Liver (tissue), 9 donors: Measurements from ENCODE around the gene IQCM. TPM values are rescaled to one million over a fixed set of nuclear protein-coding genes. Genes with fewer than 3 reads are reported as not detected.

Experiments used
- DNase-seq: peaks from one replicate; pipeline ENCODE4 v3.0.0-alpha.2; 2017; ENCODE audit warnings: low spot score
- H3K27ac ChIP-seq, 2 donors: one replicate each; pipeline ENCODE4 v1.7.0; 2013; ENCODE audit warnings: inconsistent platforms in 2 of 2, low read length in 2 of 2, control low read depth in 1 of 2, low read depth in 1 of 2, mild to moderate bottlenecking in 1 of 2
- H3K27me3 ChIP-seq, 4 donors: one replicate each; pipeline versions ENCODE4 v1.6.1 to v1.7.0; 2013; ENCODE audit warnings: low read length in 3 of 4, inconsistent platforms in 1 of 4, mild to moderate bottlenecking in 1 of 4, moderate library complexity in 1 of 4; ENCODE audit not compliant: control insufficient read depth in 4 of 4, insufficient read depth in 4 of 4
- H3K36me3 ChIP-seq, 4 donors: one replicate each; pipeline versions ENCODE4 v1.6.1 to v1.7.0; 2013; ENCODE audit warnings: low read length in 3 of 4, mild to moderate bottlenecking in 3 of 4, low read depth in 1 of 4, moderate library complexity in 1 of 4; ENCODE audit not compliant: control insufficient read depth in 4 of 4, insufficient read depth in 3 of 4
- H3K4me1 ChIP-seq, 4 donors: one replicate each; pipeline versions ENCODE4 v1.6.1 to v1.7.0; 2013; ENCODE audit warnings: low read length in 3 of 4, mild to moderate bottlenecking in 3 of 4, moderate library complexity in 1 of 4; ENCODE audit not compliant: control insufficient read depth in 4 of 4, insufficient read depth in 4 of 4
- H3K4me3 ChIP-seq, 3 donors: one replicate each; pipeline versions ENCODE4 v1.6.1 to v1.7.0; 2013; ENCODE audit warnings: low read length in 3 of 3, control low read depth in 1 of 3, low read depth in 1 of 3, mild to moderate bottlenecking in 1 of 3
- H3K9ac ChIP-seq, 2 donors: one replicate each; pipeline ENCODE4 v1.7.0; 2013; ENCODE audit warnings: low read length in 2 of 2, mild to moderate bottlenecking in 2 of 2, moderate library complexity in 2 of 2, control low read depth in 1 of 2, low read depth in 1 of 2
- H3K9me3 ChIP-seq, 4 donors: one replicate each; pipeline versions ENCODE4 v1.6.1 to v1.7.0; 2013; ENCODE audit warnings: low read length in 3 of 4; ENCODE audit not compliant: control insufficient read depth in 4 of 4
- ATF3 ChIP-seq: IDR thresholded peaks from 2 replicates; pipeline ENCODE4 v1.6.1; 2016; ENCODE audit warnings: antibody characterized with exemption
- CTCF ChIP-seq: fragments of 150-350 bp; IDR thresholded peaks from 2 replicates; pipeline ENCODE4 v1.5.1; 2017; ENCODE audit warnings: improper control_type of control experiment, low read depth, low read length; ENCODE audit not compliant: missing input control
- EGR1 ChIP-seq, 2 donors: IDR thresholded peaks; 2 replicates each; pipeline ENCODE4 v1.6.1; 2016 to 2018; ENCODE audit warnings: antibody characterized with exemption in 2 of 2, low read depth in 2 of 2
- FOXA1 ChIP-seq: IDR thresholded peaks from 2 replicates; pipeline ENCODE4 v1.6.1; 2016; ENCODE audit warnings: antibody characterized with exemption
- FOXA2 ChIP-seq: IDR thresholded peaks from 2 replicates; pipeline ENCODE4 v1.6.1; 2016; ENCODE audit warnings: antibody characterized with exemption
- GABPA ChIP-seq, 2 donors: IDR thresholded peaks in 1 of 2; conservative IDR thresholded peaks in 1 of 2; 2 replicates each; pipeline ENCODE4 v1.6.1; 2016; ENCODE audit warnings: antibody characterized with exemption in 2 of 2, mild to moderate bottlenecking in 1 of 2, moderate library complexity in 1 of 2
- HNF4A ChIP-seq, 2 donors: conservative IDR thresholded peaks; 2 replicates each; pipeline ENCODE4 v1.6.1; 2016; ENCODE audit warnings: antibody characterized with exemption in 2 of 2, mild to moderate bottlenecking in 2 of 2
- HNF4G ChIP-seq: IDR thresholded peaks from 2 replicates; pipeline ENCODE4 v1.6.1; 2016; ENCODE audit warnings: antibody characterized with exemption
- JUND ChIP-seq, 2 donors: IDR thresholded peaks; 2 replicates each; pipeline ENCODE4 v1.6.1; 2016; ENCODE audit warnings: antibody characterized with exemption in 2 of 2
- MAX ChIP-seq: IDR thresholded peaks from 2 replicates; pipeline ENCODE4 v1.6.1; 2016; ENCODE audit warnings: antibody characterized with exemption
- NR2F2 ChIP-seq: IDR thresholded peaks from 2 replicates; pipeline ENCODE4 v1.6.1; 2016; ENCODE audit warnings: antibody characterized with exemption
- RAD21 ChIP-seq, 2 donors: IDR thresholded peaks; 2 replicates each; pipeline ENCODE4 v1.6.1; 2016; ENCODE audit warnings: antibody characterized with exemption in 2 of 2, mild to moderate bottlenecking in 2 of 2
- REST ChIP-seq: IDR thresholded peaks from 2 replicates; pipeline ENCODE4 v1.6.1; 2016; ENCODE audit warnings: antibody characterized with exemption, mild to moderate bottlenecking
- RXRA ChIP-seq, 2 donors: IDR thresholded peaks; 2 replicates each; pipeline ENCODE4 v1.6.1; 2017 to 2018; ENCODE audit warnings: antibody characterized with exemption in 2 of 2, mild to moderate bottlenecking in 1 of 2
- SP1 ChIP-seq: IDR thresholded peaks from 2 replicates; pipeline ENCODE4 v1.6.1; 2018; ENCODE audit warnings: antibody characterized with exemption, mild to moderate bottlenecking
- TAF1 ChIP-seq: conservative IDR thresholded peaks from 2 replicates; pipeline ENCODE4 v1.6.1; 2016; ENCODE audit warnings: antibody characterized with exemption, mild to moderate bottlenecking
- YY1 ChIP-seq: IDR thresholded peaks from 2 replicates; pipeline ENCODE4 v1.6.1; 2016; ENCODE audit warnings: antibody characterized with exemption, mild to moderate bottlenecking
- ZBTB33 ChIP-seq: IDR thresholded peaks from 2 replicates; pipeline ENCODE4 v1.6.1; 2016; ENCODE audit warnings: antibody characterized with exemption
- WGBS: extraction: QIAGEN DNeasy Blood & Tissue Kit; methylation state at CpG from one replicate; pipeline ENCODE4 v1.1.7; 2013; 5-methylcytosine and 5-hydroxymethylcytosine counted together
- polyA plus RNA-seq, 2 donors: library from polyadenylated mRNA; stranded (reverse) in 1 of 2; unstranded in 1 of 2; fragments of 200-250 nt in 1 of 2; fragments of >200 nt in 1 of 2; fragmentation: Nextera tagmentation in 1 of 2; extraction: Ambion mirVana in 1 of 2; gene quantifications; one replicate each; pipeline versions ENCODE4 v1.2.1 to v1.2.3, GENCODE V29; 2013 to 2015
- total RNA-seq, 2 donors: library from RNA; depleted of rRNA; stranded (reverse); fragments of >200 nt; gene quantifications; one replicate each; pipeline ENCODE4 v1.2.3, GENCODE V29; 2014
- donor health status: healthy.
- donor health status: healthy.
- donor health status: healthy.
- donor health status: healthy.
- donor health status: healthy.

The IQCM gene
- total and polyA plus RNA-seq, 4 donors = 0.08 TPM; not detected in 3

GRCh38 chr4:149441338-149441737 is 374.3 kb downstream of the IQCM start (continued):
- TF ChIP-seq CTCF (no peak), SP1 (no peak), FOXA2 (no peak), ZBTB33 (no peak), YY1 (no peak), TAF1 (no peak), NR2F2 (no peak), RAD21 (IDR thresholded peaks at IDR 0.05) (no peak), MAX (no peak)

- DNase-seq = no peak
- peaks cover 0 to 7% (median 0%) of the 10 kb centered on the region in 4 donors for H3K9me3 ChIP-seq
- no peaks in the 10 kb centered on the region for H3K27me3 ChIP-seq
- 98% methylated on average over 1 of the region's 1 CpG for WGBS
- H3K36me3 ChIP-seq = no peaks in the 10 kb centered on the region
- no peak overlapping the region for H3K27ac ChIP-seq
- TF ChIP-seq TAF1 (no peak), FOXA1 (no peak), HNF4G (no peak), MAX (no peak), FOXA2 (no peak), CTCF (no peak), SP1 (no peak), GABPA (IDR thresholded peaks at IDR 0.05 in 1 of 2, conservative IDR thresholded peaks at IDR 0.05 in 1 of 2) (no peak), JUND (IDR thresholded peaks at IDR 0.05) (no peak), HNF4A (conservative IDR thresholded peaks at IDR 0.05) (no peak), NR2F2 (no peak), RAD21 (IDR thresholded peaks at IDR 0.05) (no peak), ZBTB33 (no peak), REST (no peak), RXRA (IDR thresholded peaks at IDR 0.05) (no peak), EGR1 (IDR thresholded peaks at IDR 0.05; ENCODE audit: low read depth in 2 of 2) (no peak), YY1 (no peak), ATF3 (no peak)
- no peak overlapping the region for H3K9ac ChIP-seq
- H3K4me3 ChIP-seq = no peak overlapping the region
- H3K4me1 ChIP-seq = no peaks in the 10 kb centered on the region
Observed at GRCh38 chr4:149426461-149426860, 389.2 kb downstream of the IQCM start.
